Neural progenitor cell (in vitro differentiated cells): Measurements from ENCODE around the gene ANKRD11. TPM values are rescaled to one million over a fixed set of nuclear protein-coding genes. Genes with fewer than 3 reads are reported as not detected.

Experiments used
- DNase-seq: peaks from one replicate; pipeline ENCODE4 v3.0.0-alpha.2; 2016; ENCODE audit warnings: low spot score
- H2AFZ ChIP-seq: fragments of 200-600 bp; sonication (generic); replicated peaks from 2 replicates; pipeline ENCODE4 v1.6.1; 2016; ENCODE audit warnings: antibody characterized with exemption
- H3F3A ChIP-seq: fragments of 200-600 bp; sonication (generic); 2 replicates; pipeline ENCODE4 v1.6.1; 2016; ENCODE audit warnings: antibody characterized with exemption, low read depth
- H3K27ac ChIP-seq: fragments of 200-600 bp; sonication (generic); 2 replicates; pipeline ENCODE4 v1.5.1; 2016; ENCODE audit warnings: mild to moderate bottlenecking
- H3K27me3 ChIP-seq: fragments of 200-600 bp; sonication (generic); 2 replicates; pipeline ENCODE4 v1.6.1; 2016; ENCODE audit warnings: mild to moderate bottlenecking, moderate library complexity
- H3K36me3 ChIP-seq: fragments of 200-600 bp; sonication (generic); 2 replicates; pipeline ENCODE4 v1.5.1; 2016
- H3K4me1 ChIP-seq: fragments of 200-600 bp; sonication (generic); 2 replicates; pipeline ENCODE4 v1.6.1; 2016; ENCODE audit warnings: mixed run types
- H3K4me2 ChIP-seq: fragments of 200-600 bp; sonication (generic); 2 replicates; pipeline ENCODE4 v1.6.1; 2016
- H3K4me3 ChIP-seq: fragments of 200-600 bp; sonication (generic); 2 replicates; pipeline ENCODE4 v1.5.1; 2016
- H3K79me2 ChIP-seq: fragments of 200-600 bp; sonication (generic); 2 replicates; pipeline ENCODE4 v1.6.1; 2016; ENCODE audit warnings: low read depth
- H3K9ac ChIP-seq: fragments of 200-600 bp; sonication (generic); 2 replicates; pipeline ENCODE4 v1.6.1; 2016
- H3K9me3 ChIP-seq: fragments of 200-600 bp; sonication (generic); 2 replicates; pipeline ENCODE4 v1.5.1; 2016; ENCODE audit warnings: low read depth
- H4K20me1 ChIP-seq: fragments of 200-600 bp; sonication (generic); 2 replicates; pipeline ENCODE4 v1.6.1; 2016; ENCODE audit warnings: low read depth
- H3K27ac Mint-ChIP-seq: 3 replicates; pipeline ENCODE4 v1.8.0; 2021; ENCODE audit warnings: mixed read lengths
- H3K27me3 Mint-ChIP-seq: 2 replicates; pipeline ENCODE4 v1.8.0; 2022; ENCODE audit warnings: low read depth, mild to moderate bottlenecking, inconsistent platforms, moderate library complexity, mixed read lengths; ENCODE audit not compliant: insufficient read depth
- H3K36me3 Mint-ChIP-seq: 3 replicates; pipeline ENCODE4 v1.8.0; 2021; ENCODE audit warnings: mixed read lengths
- H3K4me1 Mint-ChIP-seq: 3 replicates; pipeline ENCODE4 v1.8.0; 2021; ENCODE audit warnings: mixed read lengths
- H3K4me3 Mint-ChIP-seq: 3 replicates; pipeline ENCODE4 v1.8.0; 2021; ENCODE audit warnings: mild to moderate bottlenecking, moderate library complexity, mixed read lengths
- H3K9me3 Mint-ChIP-seq: 3 replicates; pipeline ENCODE4 v1.8.0; 2020; ENCODE audit warnings: mixed read lengths
- CTCF ChIP-seq: fragments of 200-600 bp; sonication (generic); IDR thresholded peaks from 2 replicates; pipeline ENCODE4 v1.5.1; 2017; ENCODE audit warnings: antibody characterized with exemption, mild to moderate bottlenecking
- EZH2 ChIP-seq: fragments of 200-600 bp; sonication (generic); IDR thresholded peaks from 2 replicates; pipeline ENCODE4 v1.6.1; 2017; ENCODE audit warnings: antibody characterized with exemption, mild to moderate bottlenecking, moderate library complexity
- EZH2phosphoT487 ChIP-seq: fragments of 200-600 bp; sonication (generic); IDR thresholded peaks from 2 replicates; pipeline ENCODE4 v1.6.1; 2017; ENCODE audit warnings: antibody characterized with exemption
- total RNA-seq: library from RNA; depleted of rRNA; stranded (reverse); fragments of >200 nt; gene quantifications from 2 replicates; pipeline ENCODE4 v1.2.3, GENCODE V29; 2015; ENCODE audit warnings: low replicate concordance

ANKRD11 gene
- total RNA-seq, 1 donor from 2014 or later = 47.3 TPM

- H3K9me3 ChIP-seq = no peaks in the 10 kb centered on the region
- peaks cover 21% of the 10 kb centered on the region for H3F3A ChIP-seq
- Mint-ChIP-seq H3K27ac (no peak overlapping the region), H3K4me3 (no peak overlapping the region), H3K4me1 (peaks cover 61% of the 10 kb centered on the region), H3K9me3 (no peaks in the 10 kb centered on the region), H3K27me3 (peaks cover 7% of the 10 kb centered on the region), H3K36me3 (peaks cover 8% of the 10 kb centered on the region)
- H3K4me2 ChIP-seq = peak overlapping the region; percentile 84
- no peak for DNase-seq
- peak overlapping the region; percentile 64 for H3K4me3 ChIP-seq
- peak overlapping the region; percentile 67 for H3K27ac ChIP-seq
- peaks cover 49% of the 10 kb centered on the region for H4K20me1 ChIP-seq
- no peaks in the 10 kb centered on the region for H3K27me3 ChIP-seq
- peaks cover 36% of the 10 kb centered on the region for H3K4me1 ChIP-seq
- no peaks in the 10 kb centered on the region for H3K36me3 ChIP-seq
- peaks cover 66% of the 10 kb centered on the region for H3K79me2 ChIP-seq
- H2AFZ ChIP-seq = no peak overlapping the region
- TF ChIP-seq CTCF (no peak), EZH2phosphoT487 (no peak), EZH2 (no peak)
- peak overlapping the region; percentile 87 for H3K9ac ChIP-seq
Observed at GRCh38 chr16:89489898-89490438, 393 bp downstream of the ANKRD11 start.

- H3K27me3 ChIP-seq = no peaks in the 10 kb centered on the region
Observed at GRCh38 chr16:89489040-89489897, 1.1 kb downstream of the ANKRD11 start.

GRCh38 chr16:89485701-89486246, 4.6 kb downstream of the ANKRD11 start:
- Histone ChIP-seq H4K20me1 (peaks cover 84% of the 10 kb centered on the region), H3K79me2 (peaks cover 93% of the 10 kb centered on the region), H3K4me1 (peaks cover 58% of the 10 kb centered on the region), H3K27me3 (no peaks in the 10 kb centered on the region), H3K9ac (no peak overlapping the region), H3K4me3 (no peak overlapping the region), H3K4me2 (peak overlapping the region; percentile 20), H3F3A (peaks cover 19% of the 10 kb centered on the region), H3K9me3 (no peaks in the 10 kb centered on the region), H3K27ac (peak overlapping the region; percentile 4), H3K36me3 (no peaks in the 10 kb centered on the region), H2AFZ (no peak overlapping the region)
- H3K4me1 Mint-ChIP-seq = peaks cover 66% of the 10 kb centered on the region
- H3K27me3 Mint-ChIP-seq = peaks cover 3% of the 10 kb centered on the region
- TF ChIP-seq EZH2phosphoT487 (no peak), EZH2 (no peak), CTCF (no peak)
- no peaks in the 10 kb centered on the region for H3K9me3 Mint-ChIP-seq
- H3K4me3 Mint-ChIP-seq = no peak overlapping the region
- peaks cover 10% of the 10 kb centered on the region for H3K36me3 Mint-ChIP-seq
- DNase-seq = no peak
- H3K27ac Mint-ChIP-seq = peak overlapping the region; percentile 67

More at GRCh38 chr16:89489040-89489897, 1.1 kb downstream of the ANKRD11 start:
- Histone ChIP-seq H3K9ac (peak overlapping the region; percentile 87), H3K36me3 (no peaks in the 10 kb centered on the region), H3K4me3 (peak overlapping the region; percentile 64), H3F3A (peaks cover 21% of the 10 kb centered on the region), H3K9me3 (no peaks in the 10 kb centered on the region), H2AFZ (no peak overlapping the region), H4K20me1 (peaks cover 53% of the 10 kb centered on the region), H3K27ac (peak overlapping the region; percentile 67), H3K4me1 (peaks cover 42% of the 10 kb centered on the region), H3K79me2 (peaks cover 73% of the 10 kb centered on the region), H3K4me2 (peak overlapping the region; percentile 84)
- H3K36me3 Mint-ChIP-seq = peaks cover 8% of the 10 kb centered on the region
- H3K9me3 Mint-ChIP-seq = no peaks in the 10 kb centered on the region
- peak; percentile 86 for DNase-seq
- H3K4me3 Mint-ChIP-seq = peak overlapping the region; percentile 99
- H3K27ac Mint-ChIP-seq = peak overlapping the region; percentile 96
- H3K27me3 Mint-ChIP-seq = peaks cover 7% of the 10 kb centered on the region
- H3K4me1 Mint-ChIP-seq = peaks cover 64% of the 10 kb centered on the region
- TF ChIP-seq CTCF (peak; percentile 44), EZH2phosphoT487 (no peak)
